DMS53 treated with DMSO at 0.1 percent for 48 hours (cell line): ENCODE results near the gene C1QTNF1.

Experiments used
- DNase-seq: peaks from one replicate; lab custom pipeline; 2025; ENCODE audit not compliant: unreplicated experiment; lab: John Stamatoyannopoulos, UW

C1QTNF1 gene

DNA sequence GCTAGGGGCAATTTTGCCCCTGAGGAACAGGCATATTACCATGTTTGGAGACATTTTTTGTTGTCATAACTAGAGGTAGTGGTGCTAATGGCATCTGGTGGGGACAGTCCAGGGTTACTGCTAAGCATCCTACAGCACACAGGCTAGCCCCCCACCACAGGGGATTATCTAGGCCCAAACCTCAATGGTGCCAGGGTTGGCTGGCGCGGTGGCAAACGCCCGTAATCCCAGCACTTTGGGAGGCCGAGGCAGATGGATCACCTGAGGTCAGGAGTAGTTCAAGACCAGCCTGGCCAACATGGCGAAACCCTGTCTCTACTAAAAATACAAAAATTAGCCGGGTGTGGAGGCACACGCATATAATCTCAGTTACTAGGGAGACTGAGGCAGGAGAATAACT, 15.2 kb downstream of the C1QTNF1 start:
- DNase-seq: no peak

GRCh38 chr17:79039886-79040285, 15.9 kb downstream of the C1QTNF1 start:
- no peak for DNase-seq

GRCh38 chr17:79041041-79041570, 17.1 kb downstream of the C1QTNF1 start:
- no peak for DNase-seq

- DNase-seq: no peak
Measured at GRCh38 chr17:79041723-79042420, 17.9 kb downstream of the C1QTNF1 start.

GRCh38 chr17:79042421-79043190, 18.6 kb downstream of the C1QTNF1 start:
- peak; percentile 17 for DNase-seq

DNA sequence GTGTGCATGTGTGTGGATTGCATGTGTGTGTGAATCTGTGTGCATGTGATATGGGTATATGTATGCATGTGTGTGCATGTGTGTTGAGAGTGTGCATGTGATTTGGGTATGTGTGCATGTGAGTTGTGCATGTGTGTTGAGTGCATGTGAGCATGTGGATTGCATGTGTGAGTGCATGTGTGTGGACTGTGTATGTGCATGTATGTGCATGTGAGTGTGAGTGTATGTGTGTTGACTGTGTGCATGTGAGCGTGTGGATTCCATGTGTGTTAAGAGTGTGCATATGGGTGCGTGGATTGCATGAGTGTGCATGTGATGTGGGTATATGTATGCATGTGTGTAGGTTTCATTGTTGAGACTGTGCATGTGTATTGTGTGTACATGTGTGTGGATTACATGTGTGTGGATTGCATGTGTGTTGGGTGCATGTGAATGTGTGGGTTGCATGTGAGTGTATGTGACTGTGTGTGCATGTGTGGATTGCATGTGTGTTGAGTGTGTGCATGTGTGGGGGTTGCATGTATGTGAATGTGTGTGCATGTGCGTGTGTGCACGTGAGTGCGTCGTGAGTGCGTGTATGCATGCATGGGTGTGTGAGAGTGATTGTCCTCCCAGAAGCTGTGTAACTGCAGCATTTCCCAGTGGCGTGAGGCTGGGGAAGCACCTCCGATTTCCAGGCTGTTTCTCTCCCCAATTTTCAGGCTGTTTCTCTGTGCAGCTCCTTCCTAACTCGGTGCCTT, 19.4 kb downstream of the C1QTNF1 start:
- no peak for DNase-seq

- DNase-seq: no peak
Measured at GRCh38 chr17:79043931-79044320, 20.0 kb downstream of the C1QTNF1 start.

GRCh38 chr17:79044462-79044861, 20.5 kb downstream of the C1QTNF1 start:
- DNase-seq: no peak

DNA sequence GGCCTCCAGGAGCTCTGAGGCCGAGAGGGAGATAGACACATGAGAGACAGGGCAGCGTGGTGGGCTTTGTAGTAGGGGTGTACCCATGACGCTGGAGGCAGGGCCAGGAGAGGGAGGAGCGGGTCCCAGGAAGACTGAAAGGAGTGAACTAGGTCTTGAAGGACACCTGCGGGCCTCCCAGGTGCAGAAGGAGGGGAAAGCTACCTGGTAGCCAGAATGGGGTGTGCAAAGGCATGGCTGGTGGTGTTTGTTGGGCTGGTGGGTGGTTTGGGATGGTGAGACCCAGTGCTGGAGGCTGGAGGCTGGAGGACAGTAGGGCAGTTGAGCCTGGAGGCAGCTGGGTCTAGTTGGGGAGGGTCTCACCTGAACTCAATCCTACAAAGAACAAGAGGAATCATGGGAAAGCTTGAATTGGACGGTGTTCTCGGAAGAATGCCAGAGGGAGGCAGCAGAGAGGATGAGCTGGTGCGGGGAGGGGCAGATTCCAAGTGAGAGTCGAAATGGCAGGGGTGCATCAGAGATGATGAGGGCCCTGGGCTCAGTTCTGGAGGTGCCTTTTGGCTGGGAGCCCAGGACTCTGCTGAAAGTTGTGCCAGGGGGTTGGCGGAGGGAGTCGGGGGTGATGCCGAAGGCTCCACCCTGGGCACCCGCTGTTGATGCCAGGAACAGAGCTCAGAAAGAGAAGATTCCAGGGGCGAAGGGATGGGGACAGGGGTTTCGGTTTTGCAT, 21.2 kb downstream of the C1QTNF1 start:
- no peak for DNase-seq

- DNase-seq: peak; percentile 32
Measured at GRCh38 chr17:79045842-79046196, 21.9 kb downstream of the C1QTNF1 start.

DNA sequence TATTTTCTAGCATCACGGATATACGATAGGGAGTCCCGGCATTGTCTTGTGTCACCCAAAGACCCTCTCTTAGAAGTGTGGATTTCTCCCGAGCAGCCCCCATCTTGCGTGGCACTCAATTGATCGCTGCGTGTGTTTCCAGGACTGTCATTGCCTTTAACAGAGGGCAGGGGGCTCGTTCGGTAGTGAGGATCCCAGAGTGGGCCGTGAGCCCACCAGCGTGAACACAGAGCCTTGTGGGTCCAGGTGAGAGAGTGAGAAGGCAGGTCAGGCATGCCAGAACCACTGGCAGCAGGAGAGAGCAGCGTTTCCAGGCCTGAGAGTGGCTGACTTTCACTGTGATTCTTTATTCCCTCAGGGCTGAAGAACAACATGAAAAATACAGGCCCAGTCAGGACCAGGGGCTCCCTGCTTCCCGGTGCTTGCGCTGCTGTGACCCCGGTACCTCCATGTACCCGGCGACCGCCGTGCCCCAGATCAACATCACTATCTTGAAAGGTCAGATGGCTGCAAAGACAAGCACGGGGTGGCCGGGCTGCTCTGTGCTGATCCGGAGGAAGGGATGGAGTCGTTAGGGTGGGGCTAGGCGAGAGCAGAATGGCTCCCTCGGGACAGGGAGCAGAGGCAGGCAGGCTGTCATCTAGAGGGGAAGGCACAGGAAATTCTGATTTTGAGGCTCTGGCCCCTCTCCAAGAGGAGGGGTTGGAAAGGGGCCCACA, 22.4 kb downstream of the C1QTNF1 start:
- DNase-seq: no peak

GRCh38 chr17:79046916-79047280, 22.9 kb downstream of the C1QTNF1 start:
- no peak for DNase-seq

- no peak for DNase-seq
Measured at GRCh38 chr17:79047291-79047920, 23.4 kb downstream of the C1QTNF1 start.

- no peak for DNase-seq
Measured at GRCh38 chr17:79047923-79048825, 24.2 kb downstream of the C1QTNF1 start.

DNA sequence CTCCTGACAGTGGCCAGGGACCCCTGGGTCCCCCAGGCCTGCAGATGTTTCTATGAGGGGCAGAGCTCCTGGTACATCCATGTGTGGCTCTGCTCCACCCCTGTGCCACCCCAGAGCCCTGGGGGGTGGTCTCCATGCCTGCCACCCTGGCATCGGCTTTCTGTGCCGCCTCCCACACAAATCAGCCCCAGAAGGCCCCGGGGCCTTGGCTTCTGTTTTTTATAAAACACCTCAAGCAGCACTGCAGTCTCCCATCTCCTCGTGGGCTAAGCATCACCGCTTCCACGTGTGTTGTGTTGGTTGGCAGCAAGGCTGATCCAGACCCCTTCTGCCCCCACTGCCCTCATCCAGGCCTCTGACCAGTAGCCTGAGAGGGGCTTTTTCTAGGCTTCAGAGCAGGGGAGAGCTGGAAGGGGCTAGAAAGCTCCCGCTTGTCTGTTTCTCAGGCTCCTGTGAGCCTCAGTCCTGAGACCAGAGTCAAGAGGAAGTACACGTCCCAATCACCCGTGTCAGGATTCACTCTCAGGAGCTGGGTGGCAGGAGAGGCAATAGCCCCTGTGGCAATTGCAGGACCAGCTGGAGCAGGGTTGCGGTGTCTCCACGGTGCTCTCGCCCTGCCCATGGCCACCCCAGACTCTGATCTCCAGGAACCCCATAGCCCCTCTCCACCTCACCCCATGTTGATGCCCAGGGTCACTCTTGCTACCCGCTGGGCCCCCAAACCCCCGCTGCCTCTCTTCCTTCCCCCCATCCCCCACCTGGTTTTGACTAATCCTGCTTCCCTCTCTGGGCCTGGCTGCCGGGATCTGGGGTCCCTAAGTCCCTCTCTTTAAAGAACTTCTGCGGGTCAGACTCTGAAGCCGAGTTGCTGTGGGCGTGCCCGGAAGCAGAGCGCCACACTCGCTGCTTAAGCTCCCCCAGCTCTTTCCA, 25.1 kb downstream of the C1QTNF1 start:
- DNase-seq: no peak

- no peak for DNase-seq
Measured at GRCh38 chr17:79049821-79050220, 25.9 kb downstream of the C1QTNF1 start.

DNA sequence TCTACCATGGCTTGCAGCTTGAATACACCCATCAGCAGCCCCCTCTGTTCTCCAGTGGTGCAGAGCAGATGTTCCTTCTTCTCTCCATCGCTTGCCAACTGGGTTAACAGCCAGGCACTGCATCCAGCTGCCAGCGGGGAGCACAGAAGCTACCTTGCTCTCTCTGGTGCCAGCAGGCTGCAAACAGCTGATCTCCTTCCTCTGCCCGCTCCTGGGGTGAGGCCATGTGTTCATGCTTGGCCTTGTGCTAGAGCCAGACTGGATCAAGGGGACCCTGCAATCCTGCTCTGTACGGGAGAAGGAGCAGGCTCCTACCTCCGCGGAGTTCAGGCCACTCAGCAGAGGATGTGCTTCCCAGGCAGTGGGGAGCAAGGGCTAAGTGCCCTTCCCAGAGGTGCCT, 26.6 kb downstream of the C1QTNF1 start:
- no peak for DNase-seq

DNA sequence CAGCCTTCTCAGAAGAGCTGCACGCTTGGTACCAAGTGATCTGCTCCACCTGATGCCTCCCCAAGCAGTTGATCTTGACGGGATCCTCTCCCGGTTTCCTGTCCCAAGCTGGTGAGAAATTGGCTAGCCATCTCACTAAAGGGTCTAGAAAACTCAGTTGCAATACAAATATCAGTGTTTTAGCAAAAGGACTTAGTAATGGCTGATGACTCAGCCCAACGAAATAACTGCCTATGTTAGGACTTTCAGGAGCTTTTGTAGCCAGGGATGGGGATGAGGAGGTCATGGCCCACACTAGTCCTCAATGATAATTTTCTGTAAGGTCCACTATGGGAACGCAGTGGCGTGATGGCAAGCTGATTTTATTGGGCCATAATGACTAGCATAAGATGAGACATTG, 27.3 kb downstream of the C1QTNF1 start:
- DNase-seq: no peak
